GM12891 (cell line): Measurements from ENCODE around the gene ITGA2B.

Experiments
- PAX5 ChIP-seq: IDR thresholded peaks from 2 replicates; pipeline ENCODE4 v1.6.1; 2011; ENCODE audit warnings: low read length, moderate library complexity, mild to moderate bottlenecking; ENCODE audit not compliant: insufficient read depth, severe bottlenecking
- POLR2A ChIP-seq: IDR thresholded peaks from 2 replicates; pipeline ENCODE4 v1.6.1; 2011; ENCODE audit warnings: low read depth, low read length, control low read depth
- POLR2AphosphoS5 ChIP-seq: IDR thresholded peaks from 2 replicates; pipeline ENCODE4 v1.6.1; 2011; ENCODE audit warnings: low read depth, low read length, control low read depth
- POU2F2 ChIP-seq: IDR thresholded peaks from 2 replicates; pipeline ENCODE4 v1.6.1; 2011; ENCODE audit warnings: low read depth, mild to moderate bottlenecking, control low read depth, low read length, moderate library complexity
- SPI1 ChIP-seq: IDR thresholded peaks from 2 replicates; pipeline ENCODE4 v1.6.1; 2011; ENCODE audit warnings: low read depth, low read length, control low read depth
- TAF1 ChIP-seq: IDR thresholded peaks from 2 replicates; pipeline ENCODE4 v1.6.1; 2011; ENCODE audit warnings: low read depth, low read length, control low read depth

- TF ChIP-seq POLR2A, result no peak
- TF ChIP-seq POLR2AphosphoS5, result no peak
- TF ChIP-seq TAF1, result no peak
- no peak for TF ChIP-seq SPI1
- no peak for TF ChIP-seq POU2F2
- TF ChIP-seq PAX5, result no peak
Measured at GRCh38 chr17:44323359-44324091, 65.9 kb downstream of the ITGA2B start.
